K562 (cell line): ENCODE data around the gene MAN1A1. TPM values are rescaled to one million over a fixed set of nuclear protein-coding genes. Genes with fewer than 3 reads are reported as not detected.

Experiments
- E2F6 ChIP-seq, 2 experiments: IDR thresholded peaks; 2 replicates each; pipeline ENCODE4 v1.6.1; 2011; ENCODE audit warnings: borderline replicate concordance in 1 of 2, control low read depth in 1 of 2, low read depth in 1 of 2, low read length in 1 of 2, mild to moderate bottlenecking in 1 of 2, mixed read lengths in 1 of 2, moderate library complexity in 1 of 2; ENCODE audit not compliant: insufficient read depth in 1 of 2, insufficient read length in 1 of 2, poor library complexity in 1 of 2, severe bottlenecking in 1 of 2; ENCODE audit errors: extremely low read depth in 1 of 2
- ETS1 ChIP-seq: conservative IDR thresholded peaks from 2 replicates; pipeline ENCODE4 v1.6.1; 2011; ENCODE audit warnings: low read depth, mild to moderate bottlenecking, low read length; ENCODE audit not compliant: control insufficient read depth
- GTF2B ChIP-seq: IDR thresholded peaks from 2 replicates; pipeline ENCODE4 v1.6.1; 2011; ENCODE audit not compliant: insufficient read length; ENCODE audit errors: extremely low read depth
- HNRNPUL1 ChIP-seq: fragments of 200-400 bp; formaldehyde crosslinking; IDR thresholded peaks from 2 replicates; pipeline ENCODE4 v1.6.1; 2017; ENCODE audit warnings: low read length
- HOXB6 ChIP-seq: fragments of 250-450 bp; sonication (Bioruptor Pico); IDR thresholded peaks from 2 replicates; pipeline ENCODE4 v1.5.1; 2022; ENCODE audit warnings: mild to moderate bottlenecking, borderline replicate concordance
- MCM3 ChIP-seq: fragments of 450-650 bp; IDR thresholded peaks from 2 replicates; pipeline ENCODE4 v1.6.1; 2016
- NEUROD1 ChIP-seq: fragments of 150-350 bp; IDR thresholded peaks from 2 replicates; pipeline ENCODE4 v1.6.1; 2014; ENCODE audit warnings: borderline replicate concordance, low read length, low read depth; ENCODE audit not compliant: partially characterized antibody
- PREB ChIP-seq: sonication (generic); formaldehyde crosslinking; IDR thresholded peaks from 2 replicates; pipeline ENCODE4 v1.8.1; 2023; ENCODE audit warnings: mild to moderate bottlenecking, missing genetic modification reagents
- ZBTB43 ChIP-seq: sonication (generic); formaldehyde crosslinking; IDR thresholded peaks from 2 replicates; pipeline ENCODE4 v1.8.0; 2023; ENCODE audit warnings: mild to moderate bottlenecking, missing genetic modification reagents
- polyA plus RNA-seq, 8 experiments: library from polyadenylated mRNA; depleted of rRNA in 4 of 8; stranded (reverse) in 5 of 8; unstranded in 3 of 8; fragments of >200 nt; fragmentation: Nextera tagmentation in 2 of 8; fragmentation: Illumina TruSeq in 1 of 8; extraction: Ambion mirVana in 2 of 8; extraction: Trizol in 1 of 8; gene quantifications; 2 replicates each; pipeline versions ENCODE4 v1.2.1 to v1.2.3, GENCODE V29; 2011 to 2014; ENCODE audit warnings: inconsistent platforms in 1 of 8, missing spikeins in 1 of 8
- total RNA-seq, 7 experiments: library from RNA; depleted of rRNA in 6 of 7; stranded (reverse); fragments of >200 nt in 6 of 7; fragmentation: Illumina TruSeq in 2 of 7; extraction: Trizol in 2 of 7; gene quantifications; 2 replicates each; pipeline versions ENCODE4 v1.2.1 to v1.2.3, GENCODE V29; 2011 to 2021; ENCODE audit warnings: low replicate concordance in 1 of 7
- TF ChIP-seq, protein P1 (sequence below), 2 experiments: fragments of 450-650 bp; IDR thresholded peaks; 2 replicates each; pipeline ENCODE4 v1.6.1; 2016
- TF ChIP-seq, protein P2 (sequence below): fragments of 250-450 bp; sonication (Bioruptor Pico); IDR thresholded peaks from 2 replicates; pipeline ENCODE4 v1.4.0; 2020; ENCODE audit warnings: mild to moderate bottlenecking, moderate library complexity

The MAN1A1 gene
- total and polyA plus RNA-seq, 9 of the 15 experiments (the other 6 are each of a cell fraction or from before 2014, with no cell fraction given) = 24.5 to 78.4 (median 59.7) TPM

DNA sequence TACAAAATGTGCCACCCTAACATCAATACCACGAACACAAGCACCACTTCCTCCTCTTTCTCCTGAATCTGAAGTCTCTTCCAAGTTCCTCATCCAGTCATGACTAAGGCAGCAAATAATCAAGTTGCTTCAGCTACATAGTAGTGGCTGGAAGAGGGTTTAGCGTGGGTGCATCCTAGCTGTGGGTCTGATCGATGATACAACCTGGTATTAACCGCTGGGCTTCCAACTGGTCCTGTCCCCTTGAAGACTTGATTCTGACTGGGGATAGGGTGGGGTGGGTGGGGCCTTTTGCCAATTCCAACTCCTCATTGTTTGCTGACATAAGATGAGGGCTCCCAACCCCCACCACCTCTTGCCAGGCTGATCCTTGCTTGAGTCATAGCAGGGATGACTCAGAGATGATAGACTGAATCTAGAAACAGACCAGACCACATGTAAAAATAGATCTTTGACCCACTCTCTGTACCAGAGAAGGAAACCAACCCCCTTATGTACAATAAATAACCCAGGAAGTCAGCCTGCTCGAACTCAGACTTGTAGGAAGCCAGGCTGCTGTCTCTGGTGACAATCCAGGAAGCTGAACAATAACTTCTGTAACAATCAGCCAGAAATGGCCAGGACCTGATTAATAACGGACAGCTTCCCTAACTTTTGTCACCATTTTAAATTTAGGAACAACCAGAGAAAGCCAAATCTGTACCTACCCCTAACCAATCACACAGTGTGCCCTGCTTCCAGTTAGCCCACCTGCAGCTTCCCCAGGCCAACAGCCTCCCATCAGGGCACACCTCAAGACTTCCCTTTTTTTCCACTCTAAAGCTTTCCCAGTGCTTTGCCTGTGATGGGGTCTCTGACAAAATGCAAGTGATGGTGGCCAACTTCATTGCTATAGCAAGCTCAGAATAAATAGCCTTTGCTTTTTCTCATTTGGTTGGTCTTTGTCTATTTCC, 202.2 kb downstream of the MAN1A1 start (continued):
- TF ChIP-seq HOXB6 (CRISPR knock-in tag) (no peak), ZBTB43 (CRISPR knock-in tag) (no peak), ETS1 (no peak), MCM3 (no peak), GTF2B (no peak), PREB (0 out of 2 replicates have a peak, but pooled peaks have one; percentile 59), HNRNPUL1 (no peak), E2F6 (IDR thresholded peaks at IDR 0.05; ENCODE audit: borderline replicate concordance in 1 of 2, extremely low read depth in 1 of 2, insufficient read depth in 1 of 2, insufficient read length in 1 of 2, low read depth in 1 of 2, low read length in 1 of 2, poor library complexity in 1 of 2, severe bottlenecking in 1 of 2) (no peak), NEUROD1 (peak; percentile 42)
- TF ChIP-seq, protein P1, sequence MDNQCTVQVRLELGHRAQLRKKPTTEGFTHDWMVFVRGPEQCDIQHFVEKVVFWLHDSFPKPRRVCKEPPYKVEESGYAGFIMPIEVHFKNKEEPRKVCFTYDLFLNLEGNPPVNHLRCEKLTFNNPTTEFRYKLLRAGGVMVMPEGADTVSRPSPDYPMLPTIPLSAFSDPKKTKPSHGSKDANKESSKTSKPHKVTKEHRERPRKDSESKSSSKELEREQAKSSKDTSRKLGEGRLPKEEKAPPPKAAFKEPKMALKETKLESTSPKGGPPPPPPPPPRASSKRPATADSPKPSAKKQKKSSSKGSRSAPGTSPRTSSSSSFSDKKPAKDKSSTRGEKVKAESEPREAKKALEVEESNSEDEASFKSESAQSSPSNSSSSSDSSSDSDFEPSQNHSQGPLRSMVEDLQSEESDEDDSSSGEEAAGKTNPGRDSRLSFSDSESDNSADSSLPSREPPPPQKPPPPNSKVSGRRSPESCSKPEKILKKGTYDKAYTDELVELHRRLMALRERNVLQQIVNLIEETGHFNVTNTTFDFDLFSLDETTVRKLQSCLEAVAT (IDR thresholded peaks at IDR 0.05) = 0 out of 4 replicates have a peak, but pooled peaks of 1 of the 2 experiments have one; percentile 19
- TF ChIP-seq, protein P2, sequence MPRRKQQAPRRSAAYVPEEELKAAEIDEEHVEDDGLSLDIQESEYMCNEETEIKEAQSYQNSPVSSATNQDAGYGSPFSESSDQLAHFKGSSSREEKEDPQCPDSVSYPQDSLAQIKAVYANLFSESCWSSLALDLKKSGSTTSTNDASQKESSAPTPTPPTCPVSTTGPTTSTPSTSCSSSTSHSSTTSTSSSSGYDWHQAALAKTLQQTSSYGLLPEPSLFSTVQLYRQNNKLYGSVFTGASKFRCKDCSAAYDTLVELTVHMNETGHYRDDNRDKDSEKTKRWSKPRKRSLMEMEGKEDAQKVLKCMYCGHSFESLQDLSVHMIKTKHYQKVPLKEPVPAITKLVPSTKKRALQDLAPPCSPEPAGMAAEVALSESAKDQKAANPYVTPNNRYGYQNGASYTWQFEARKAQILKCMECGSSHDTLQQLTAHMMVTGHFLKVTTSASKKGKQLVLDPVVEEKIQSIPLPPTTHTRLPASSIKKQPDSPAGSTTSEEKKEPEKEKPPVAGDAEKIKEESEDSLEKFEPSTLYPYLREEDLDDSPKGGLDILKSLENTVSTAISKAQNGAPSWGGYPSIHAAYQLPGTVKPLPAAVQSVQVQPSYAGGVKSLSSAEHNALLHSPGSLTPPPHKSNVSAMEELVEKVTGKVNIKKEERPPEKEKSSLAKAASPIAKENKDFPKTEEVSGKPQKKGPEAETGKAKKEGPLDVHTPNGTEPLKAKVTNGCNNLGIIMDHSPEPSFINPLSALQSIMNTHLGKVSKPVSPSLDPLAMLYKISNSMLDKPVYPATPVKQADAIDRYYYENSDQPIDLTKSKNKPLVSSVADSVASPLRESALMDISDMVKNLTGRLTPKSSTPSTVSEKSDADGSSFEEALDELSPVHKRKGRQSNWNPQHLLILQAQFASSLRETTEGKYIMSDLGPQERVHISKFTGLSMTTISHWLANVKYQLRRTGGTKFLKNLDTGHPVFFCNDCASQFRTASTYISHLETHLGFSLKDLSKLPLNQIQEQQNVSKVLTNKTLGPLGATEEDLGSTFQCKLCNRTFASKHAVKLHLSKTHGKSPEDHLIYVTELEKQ (CRISPR knock-in tag) = no peak
